Thyroid gland (tissue), 4 donors: ENCODE results near the gene DDX24. TPM values are rescaled to one million over a fixed set of nuclear protein-coding genes. Genes with fewer than 3 reads are reported as not detected.

Source experiments
- DNase-seq, 2 donors: peaks; one replicate each; pipeline ENCODE4 v3.0.0-alpha.2; 2019
- H3K27ac ChIP-seq, 3 donors: fragments of 200-600 bp; sonication (generic); 1 replicate in 2 of 3; 2 replicates in 1 of 3; pipeline ENCODE4 v1.5.1; 2016 to 2019; ENCODE audit warnings: mild to moderate bottlenecking in 1 of 3, moderate library complexity in 1 of 3
- H3K27me3 ChIP-seq: fragments of 200-600 bp; sonication (generic); one replicate; pipeline ENCODE4 v1.5.1; 2019
- H3K36me3 ChIP-seq, 2 donors: fragments of 200-600 bp; sonication (generic); one replicate each; pipeline ENCODE4 v1.5.1; 2016 to 2019
- H3K4me1 ChIP-seq, 2 donors: fragments of 200-600 bp; sonication (generic); one replicate each; pipeline ENCODE4 v1.5.1; 2017 to 2019
- H3K4me3 ChIP-seq, 3 donors: fragments of 200-600 bp; sonication (generic); replicated peaks in 1 of 3; 1 replicate in 2 of 3; 2 replicates in 1 of 3; pipeline ENCODE4 v1.5.1; 2016; ENCODE audit warnings: mild to moderate bottlenecking in 1 of 3
- H3K9me3 ChIP-seq: fragments of 200-600 bp; sonication (generic); one replicate; pipeline ENCODE4 v1.5.1; 2017
- CTCF ChIP-seq, 6 experiments: fragments of 200-600 bp in 3 of 6; fragments of 450-650 bp in 3 of 6; sonication (generic) in 3 of 6; IDR thresholded peaks; one replicate each; pipeline ENCODE4 v1.5.1; 2016 to 2019; ENCODE audit warnings: antibody characterized with exemption in 6 of 6, mild to moderate bottlenecking in 2 of 6, inconsistent platforms in 1 of 6, moderate library complexity in 1 of 6
- POLR2A ChIP-seq, 2 donors: fragments of 450-650 bp; IDR thresholded peaks; one replicate each; pipeline ENCODE4 v1.6.1; 2017; ENCODE audit warnings: antibody characterized with exemption in 2 of 2, mild to moderate bottlenecking in 2 of 2, moderate library complexity in 1 of 2
- WGBS, 2 donors: methylation state at CpG; one replicate each; pipeline ENCODE4 v1.1.5; 2017; 5-methylcytosine and 5-hydroxymethylcytosine counted together
- intact Hi-C: fragments of 100-400 bp; cut with DNase I; formaldehyde crosslinking; loops from one replicate; pipeline ENCODE4 v1.15.1; 2023
- total RNA-seq, 4 donors: library from RNA; depleted of rRNA; stranded (reverse); fragments of >200 nt; gene quantifications; one replicate each; pipeline ENCODE4 v1.2.3, GENCODE V29; 2016

The DDX24 gene
- total RNA-seq, 4 donors from 2014 or later = 139 to 209 (median 193) TPM

DNA sequence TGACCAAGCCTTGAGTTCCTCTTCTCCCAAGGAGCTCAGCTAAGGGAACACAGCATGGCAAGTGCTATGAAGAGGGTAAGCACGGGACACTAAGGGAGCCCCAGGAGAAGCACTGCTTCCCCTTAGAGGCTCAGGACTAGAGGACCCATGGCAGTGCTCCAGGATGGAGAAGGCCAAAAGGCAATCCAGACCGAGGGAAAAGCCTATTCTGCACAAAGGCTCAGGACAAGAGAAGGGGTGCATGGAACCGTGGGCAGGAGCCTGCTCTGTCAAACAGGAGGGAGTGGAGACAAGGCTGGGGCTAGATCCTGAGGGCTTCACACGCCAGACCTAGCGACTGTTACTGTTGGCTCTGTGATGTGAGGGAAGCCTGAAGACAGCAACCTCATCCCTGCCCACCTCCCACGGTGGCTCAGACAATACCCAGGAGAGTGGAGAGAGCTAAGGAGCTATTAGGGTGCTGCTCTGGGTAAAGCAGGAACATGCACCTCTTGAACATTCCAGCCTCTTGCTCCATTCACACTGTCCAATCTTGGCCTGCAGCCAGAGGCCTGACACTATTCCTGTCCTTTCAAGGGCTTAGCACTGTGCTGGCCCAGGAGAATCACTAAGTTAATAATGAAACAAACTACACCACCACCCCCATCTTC lies 30.6 kb downstream of the DDX24 start:
- WGBS, 2 donors = 70 to 77% methylated on average over 6 of the region's 6 CpGs
- Histone ChIP-seq H3K36me3 (peaks cover 85 to 92% of the 10 kb centered on the region in 2 donors), H3K4me3 (no peak overlapping the region), H3K4me1 (no peaks in the 10 kb centered on the region), H3K27me3 (no peaks in the 10 kb centered on the region), H3K27ac (no peak overlapping the region), H3K9me3 (no peaks in the 10 kb centered on the region)
- intact Hi-C loops = no loop called here
- DNase-seq = peak; percentile 77 to 84
- TF ChIP-seq POLR2A (IDR thresholded peaks at IDR 0.05) (no peak), CTCF (IDR thresholded peaks at IDR 0.05) (no peak)

GRCh38 chr14:94049625-94050023 lies 31.4 kb downstream of the DDX24 start:
- intact Hi-C loops = no loop called here
- no peak overlapping the region for H3K27ac ChIP-seq
- no peaks in the 10 kb centered on the region for H3K9me3 ChIP-seq
- H3K36me3 ChIP-seq = peaks cover 81 to 87% of the 10 kb centered on the region in 2 donors
- TF ChIP-seq POLR2A (IDR thresholded peaks at IDR 0.05) = no peak
- no peak for TF ChIP-seq CTCF (IDR thresholded peaks at IDR 0.05)
- H3K4me1 ChIP-seq = no peaks in the 10 kb centered on the region
- H3K4me3 ChIP-seq = no peak overlapping the region
- no peaks in the 10 kb centered on the region for H3K27me3 ChIP-seq
- WGBS, 2 donors = 100% methylated on average over 2 of the region's 2 CpGs
- no peak for DNase-seq

- Histone ChIP-seq H3K4me1 (no peaks in the 10 kb centered on the region), H3K36me3 (peaks cover 75 to 82% of the 10 kb centered on the region in 2 donors), H3K9me3 (no peaks in the 10 kb centered on the region), H3K27ac (no peak overlapping the region), H3K4me3 (no peak overlapping the region), H3K27me3 (no peaks in the 10 kb centered on the region)
- intact Hi-C loops = no loop called here
- DNase-seq = no peak
- no peak for TF ChIP-seq CTCF (IDR thresholded peaks at IDR 0.05)
- TF ChIP-seq POLR2A (IDR thresholded peaks at IDR 0.05) = no peak
- 73 to 79% methylated on average over 10 of the region's 10 CpGs for WGBS, 2 donors
These were observed 32.0 kb downstream of the DDX24 start for GRCh38 chr14:94048691-94049624.

DNA sequence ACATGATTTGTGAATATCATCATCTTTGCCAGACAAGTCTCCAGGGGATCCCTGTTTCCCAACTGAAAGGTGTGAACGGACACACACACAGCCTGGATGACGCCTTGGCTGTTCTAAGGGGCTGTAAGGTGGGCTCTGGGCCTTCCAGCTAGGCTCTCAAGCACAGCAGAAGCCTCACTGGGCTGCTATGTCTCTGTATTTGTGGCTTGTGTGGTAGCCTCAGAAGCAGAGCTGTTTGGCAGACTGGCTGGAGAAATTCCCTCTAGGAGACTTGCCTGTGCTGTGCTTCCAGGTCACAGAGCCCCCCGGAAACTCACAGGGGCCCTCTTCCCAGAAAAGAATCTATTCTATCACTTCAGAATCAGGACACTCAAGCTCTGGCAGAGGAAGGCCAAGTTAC lies 33.4 kb downstream of the DDX24 start:
- Histone ChIP-seq H3K4me1 (peaks cover 0 to 1% of the 10 kb centered on the region in 2 donors), H3K27ac (no peak overlapping the region), H3K27me3 (no peaks in the 10 kb centered on the region), H3K4me3 (no peak overlapping the region), H3K9me3 (no peaks in the 10 kb centered on the region), H3K36me3 (peaks cover 64 to 68% of the 10 kb centered on the region in 2 donors)
- intact Hi-C loops = no loop called here
- no peak for TF ChIP-seq CTCF (IDR thresholded peaks at IDR 0.05)
- TF ChIP-seq POLR2A (IDR thresholded peaks at IDR 0.05) = no peak
- no peak for DNase-seq
- 85 to 91% methylated on average over 2 to 3 of the region's 3 CpGs for WGBS, 2 donors
